GM12878 (cell line): ENCODE results near the gene SFXN5. TPM values are rescaled to one million over a fixed set of nuclear protein-coding genes. Genes with fewer than 3 reads are reported as not detected.

Source experiments
- DPF2 ChIP-seq: fragments of 450-650 bp; IDR thresholded peaks from 2 replicates; pipeline ENCODE4 v1.6.1; 2017; ENCODE audit warnings: mild to moderate bottlenecking
- ETV6 ChIP-seq, 2 experiments: fragments of 450-650 bp in 1 of 2; IDR thresholded peaks in 1 of 2; conservative IDR thresholded peaks in 1 of 2; 2 replicates each; pipeline ENCODE4 v1.6.1; 2014; ENCODE audit warnings: antibody characterized with exemption in 1 of 2, borderline replicate concordance in 1 of 2, low read depth in 1 of 2, mild to moderate bottlenecking in 1 of 2, moderate library complexity in 1 of 2
- FOXM1 ChIP-seq: IDR thresholded peaks from 2 replicates; pipeline ENCODE4 v1.6.1; 2012; ENCODE audit warnings: low read depth, mild to moderate bottlenecking, inconsistent platforms, low read length, moderate library complexity
- GATAD2B ChIP-seq: fragments of 450-650 bp; conservative IDR thresholded peaks from 2 replicates; pipeline ENCODE4 v1.6.1; 2017; ENCODE audit warnings: low read depth, mild to moderate bottlenecking, moderate library complexity
- JUND ChIP-seq: IDR thresholded peaks from 2 replicates; pipeline ENCODE4 v1.6.1; 2012; ENCODE audit warnings: low read depth, mild to moderate bottlenecking, low read length, improper control_type of control experiment, moderate library complexity
- PAX5 ChIP-seq: IDR thresholded peaks from 2 replicates; pipeline ENCODE4 v1.6.1; 2011; ENCODE audit warnings: low read depth, low read length, borderline replicate concordance
- POLR2A ChIP-seq: IDR thresholded peaks from 2 replicates; pipeline ENCODE4 v1.6.1; 2011; ENCODE audit warnings: low read depth, mild to moderate bottlenecking, low read length
- SIX5 ChIP-seq: IDR thresholded peaks from 2 replicates; pipeline ENCODE4 v1.6.1; 2011; ENCODE audit warnings: mild to moderate bottlenecking, low read depth, low read length, moderate library complexity; ENCODE audit not compliant: severe bottlenecking
- SMARCA5 ChIP-seq: fragments of 450-650 bp; IDR thresholded peaks from 2 replicates; pipeline ENCODE4 v1.6.1; 2017; ENCODE audit warnings: mild to moderate bottlenecking
- SMC3 ChIP-seq: IDR thresholded peaks from 2 replicates; pipeline ENCODE4 v1.6.1; 2011; ENCODE audit warnings: low read length, improper control_type of control experiment, borderline replicate concordance
- SREBF1 ChIP-seq: IDR thresholded peaks from 2 replicates; pipeline ENCODE4 v1.6.1; 2012; ENCODE audit warnings: mild to moderate bottlenecking, low read length
- WRNIP1 ChIP-seq: IDR thresholded peaks from 2 replicates; pipeline ENCODE4 v1.6.1; 2011; ENCODE audit warnings: low read depth, low read length, improper control_type of control experiment, borderline replicate concordance
- ZBED1 ChIP-seq: IDR thresholded peaks from 2 replicates; pipeline ENCODE4 v1.6.1; 2016; ENCODE audit warnings: borderline replicate concordance
- ZNF274 ChIP-seq: IDR thresholded peaks from one replicate; pipeline ENCODE4 v1.8.0; 2011; ENCODE audit not compliant: insufficient read length, insufficient read depth
- ZSCAN29 ChIP-seq: fragments of 450-650 bp; IDR thresholded peaks from 2 replicates; pipeline ENCODE4 v1.6.1; 2017; ENCODE audit warnings: mild to moderate bottlenecking, moderate library complexity
- ZZZ3 ChIP-seq: IDR thresholded peaks from 2 replicates; pipeline ENCODE4 v1.6.1; 2011; ENCODE audit warnings: low read depth; ENCODE audit not compliant: control insufficient read depth, insufficient read length
- polyA plus RNA-seq, 11 experiments: library from polyadenylated mRNA; depleted of rRNA in 4 of 11; unstranded in 6 of 11; stranded (reverse) in 5 of 11; fragments of >200 nt; fragmentation: Nextera tagmentation in 4 of 11; fragmentation: Illumina TruSeq in 1 of 11; extraction: Ambion mirVana in 4 of 11; extraction: Trizol in 1 of 11; gene quantifications; 1 replicate in 1 of 11; 2 replicates in 10 of 11; pipeline versions ENCODE4 v1.2.1 to v1.2.3, GENCODE V29; 2011 to 2016; ENCODE audit warnings: inconsistent platforms in 2 of 11, missing spikeins in 2 of 11, low read depth in 1 of 11
- total RNA-seq, 4 experiments: library from RNA; depleted of rRNA in 3 of 4; stranded (reverse); fragments of >200 nt in 3 of 4; fragmentation: Illumina TruSeq in 1 of 4; extraction: Trizol in 1 of 4; gene quantifications; 2 replicates each; pipeline versions ENCODE4 v1.2.1 to v1.2.3, GENCODE V29; 2013 to 2021
- TF ChIP-seq, protein P1 (sequence below): IDR thresholded peaks from 2 replicates; pipeline ENCODE4 v1.6.1; 2011; ENCODE audit warnings: borderline replicate concordance, low read depth, mild to moderate bottlenecking, moderate library complexity, mixed read lengths, low read length; ENCODE audit not compliant: insufficient read depth; ENCODE audit errors: extremely low read length
- TF ChIP-seq, protein P2 (sequence below): fragments of 450-650 bp; IDR thresholded peaks from 2 replicates; pipeline ENCODE4 v1.6.1; 2018; ENCODE audit warnings: borderline replicate concordance, mild to moderate bottlenecking; ENCODE audit not compliant: partially characterized antibody
- TF ChIP-seq, protein P3 (sequence below): fragments of 450-650 bp; IDR thresholded peaks from 2 replicates; pipeline ENCODE4 v1.6.1; 2014; ENCODE audit warnings: mild to moderate bottlenecking
- TF ChIP-seq, protein P4 (sequence below): fragments of 450-650 bp; IDR thresholded peaks from 2 replicates; pipeline ENCODE4 v1.6.1; 2017; ENCODE audit warnings: antibody characterized with exemption, mild to moderate bottlenecking, moderate library complexity
- TF ChIP-seq, protein P5 (sequence below): IDR thresholded peaks from 2 replicates; pipeline ENCODE4 v1.6.1; 2011; ENCODE audit warnings: low read depth, low read length, improper control_type of control experiment, borderline replicate concordance

Gene SFXN5
- total and polyA plus RNA-seq, 10 of the 15 experiments (the other 5 are each of a cell fraction or from before 2014, with no cell fraction given): 3.3 to 15.9 (median 11.2) TPM

DNA sequence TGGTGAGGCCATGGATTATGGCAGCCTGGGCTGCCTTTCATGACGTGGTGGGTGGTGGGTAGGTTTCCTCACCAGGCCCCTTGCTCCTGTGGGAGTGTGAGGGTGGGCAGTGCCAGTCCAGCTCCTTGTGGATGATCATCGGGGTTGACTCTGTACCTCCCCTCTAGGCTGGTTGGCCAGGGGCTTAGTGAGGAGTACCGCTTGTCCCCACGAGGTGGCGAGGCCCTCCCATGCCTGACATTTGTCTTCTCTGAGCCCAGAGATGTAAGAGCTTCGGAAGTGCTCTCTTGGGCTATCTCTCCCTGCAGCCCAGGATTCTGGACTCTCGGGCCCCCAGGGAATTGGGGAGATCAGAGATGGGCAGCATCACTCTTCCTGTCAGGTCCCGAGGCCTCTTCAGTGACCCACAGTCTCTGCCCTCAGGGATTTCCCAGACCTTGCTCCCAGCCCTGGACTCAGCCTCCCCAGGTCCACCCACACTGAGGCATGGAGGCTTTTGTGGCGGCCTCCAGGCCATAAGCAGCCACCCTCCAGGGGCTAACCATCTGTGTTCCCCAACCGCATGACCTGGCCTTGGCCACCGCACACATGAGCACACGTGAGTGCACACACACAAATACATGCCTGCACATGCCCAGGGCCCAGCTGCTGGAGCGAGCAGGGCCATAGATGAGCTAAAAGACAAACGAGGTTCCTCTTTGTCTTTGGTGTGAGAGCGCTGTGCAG lies 177.8 kb downstream of the SFXN5 start (continued):
- TF ChIP-seq, protein P1, sequence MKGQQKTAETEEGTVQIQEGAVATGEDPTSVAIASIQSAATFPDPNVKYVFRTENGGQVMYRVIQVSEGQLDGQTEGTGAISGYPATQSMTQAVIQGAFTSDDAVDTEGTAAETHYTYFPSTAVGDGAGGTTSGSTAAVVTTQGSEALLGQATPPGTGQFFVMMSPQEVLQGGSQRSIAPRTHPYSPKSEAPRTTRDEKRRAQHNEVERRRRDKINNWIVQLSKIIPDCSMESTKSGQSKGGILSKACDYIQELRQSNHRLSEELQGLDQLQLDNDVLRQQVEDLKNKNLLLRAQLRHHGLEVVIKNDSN: no peak
- TF ChIP-seq SMARCA5: peak; percentile 66; the same call in 1 of the 2 replicates
- no peak for TF ChIP-seq WRNIP1
- peak; percentile 81; the same call in 1 of the 2 replicates for TF ChIP-seq GATAD2B
- peak; percentile 88 for TF ChIP-seq PAX5
- TF ChIP-seq, protein P2, sequence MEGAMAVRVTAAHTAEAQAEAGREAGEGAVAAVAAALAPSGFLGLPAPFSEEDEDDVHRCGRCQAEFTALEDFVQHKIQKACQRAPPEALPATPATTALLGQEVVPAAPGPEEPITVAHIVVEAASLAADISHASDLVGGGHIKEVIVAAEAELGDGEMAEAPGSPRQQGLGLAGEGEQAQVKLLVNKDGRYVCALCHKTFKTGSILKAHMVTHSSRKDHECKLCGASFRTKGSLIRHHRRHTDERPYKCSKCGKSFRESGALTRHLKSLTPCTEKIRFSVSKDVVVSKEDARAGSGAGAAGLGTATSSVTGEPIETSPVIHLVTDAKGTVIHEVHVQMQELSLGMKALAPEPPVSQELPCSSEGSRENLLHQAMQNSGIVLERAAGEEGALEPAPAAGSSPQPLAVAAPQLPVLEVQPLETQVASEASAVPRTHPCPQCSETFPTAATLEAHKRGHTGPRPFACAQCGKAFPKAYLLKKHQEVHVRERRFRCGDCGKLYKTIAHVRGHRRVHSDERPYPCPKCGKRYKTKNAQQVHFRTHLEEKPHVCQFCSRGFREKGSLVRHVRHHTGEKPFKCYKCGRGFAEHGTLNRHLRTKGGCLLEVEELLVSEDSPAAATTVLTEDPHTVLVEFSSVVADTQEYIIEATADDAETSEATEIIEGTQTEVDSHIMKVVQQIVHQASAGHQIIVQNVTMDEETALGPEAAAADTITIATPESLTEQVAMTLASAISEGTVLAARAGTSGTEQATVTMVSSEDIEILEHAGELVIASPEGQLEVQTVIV: no peak
- TF ChIP-seq SIX5: no peak
- no peak for TF ChIP-seq ZBED1
- TF ChIP-seq SMC3: peak; percentile 77
- TF ChIP-seq, protein P3, sequence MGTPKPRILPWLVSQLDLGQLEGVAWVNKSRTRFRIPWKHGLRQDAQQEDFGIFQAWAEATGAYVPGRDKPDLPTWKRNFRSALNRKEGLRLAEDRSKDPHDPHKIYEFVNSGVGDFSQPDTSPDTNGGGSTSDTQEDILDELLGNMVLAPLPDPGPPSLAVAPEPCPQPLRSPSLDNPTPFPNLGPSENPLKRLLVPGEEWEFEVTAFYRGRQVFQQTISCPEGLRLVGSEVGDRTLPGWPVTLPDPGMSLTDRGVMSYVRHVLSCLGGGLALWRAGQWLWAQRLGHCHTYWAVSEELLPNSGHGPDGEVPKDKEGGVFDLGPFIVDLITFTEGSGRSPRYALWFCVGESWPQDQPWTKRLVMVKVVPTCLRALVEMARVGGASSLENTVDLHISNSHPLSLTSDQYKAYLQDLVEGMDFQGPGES: no peak
- TF ChIP-seq JUND: no peak
- no peak for TF ChIP-seq SREBF1
- TF ChIP-seq, protein P4, sequence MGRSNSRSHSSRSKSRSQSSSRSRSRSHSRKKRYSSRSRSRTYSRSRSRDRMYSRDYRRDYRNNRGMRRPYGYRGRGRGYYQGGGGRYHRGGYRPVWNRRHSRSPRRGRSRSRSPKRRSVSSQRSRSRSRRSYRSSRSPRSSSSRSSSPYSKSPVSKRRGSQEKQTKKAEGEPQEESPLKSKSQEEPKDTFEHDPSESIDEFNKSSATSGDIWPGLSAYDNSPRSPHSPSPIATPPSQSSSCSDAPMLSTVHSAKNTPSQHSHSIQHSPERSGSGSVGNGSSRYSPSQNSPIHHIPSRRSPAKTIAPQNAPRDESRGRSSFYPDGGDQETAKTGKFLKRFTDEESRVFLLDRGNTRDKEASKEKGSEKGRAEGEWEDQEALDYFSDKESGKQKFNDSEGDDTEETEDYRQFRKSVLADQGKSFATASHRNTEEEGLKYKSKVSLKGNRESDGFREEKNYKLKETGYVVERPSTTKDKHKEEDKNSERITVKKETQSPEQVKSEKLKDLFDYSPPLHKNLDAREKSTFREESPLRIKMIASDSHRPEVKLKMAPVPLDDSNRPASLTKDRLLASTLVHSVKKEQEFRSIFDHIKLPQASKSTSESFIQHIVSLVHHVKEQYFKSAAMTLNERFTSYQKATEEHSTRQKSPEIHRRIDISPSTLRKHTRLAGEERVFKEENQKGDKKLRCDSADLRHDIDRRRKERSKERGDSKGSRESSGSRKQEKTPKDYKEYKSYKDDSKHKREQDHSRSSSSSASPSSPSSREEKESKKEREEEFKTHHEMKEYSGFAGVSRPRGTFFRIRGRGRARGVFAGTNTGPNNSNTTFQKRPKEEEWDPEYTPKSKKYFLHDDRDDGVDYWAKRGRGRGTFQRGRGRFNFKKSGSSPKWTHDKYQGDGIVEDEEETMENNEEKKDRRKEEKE: no peak
- peak; percentile 90 for TF ChIP-seq DPF2
- TF ChIP-seq, protein P5, sequence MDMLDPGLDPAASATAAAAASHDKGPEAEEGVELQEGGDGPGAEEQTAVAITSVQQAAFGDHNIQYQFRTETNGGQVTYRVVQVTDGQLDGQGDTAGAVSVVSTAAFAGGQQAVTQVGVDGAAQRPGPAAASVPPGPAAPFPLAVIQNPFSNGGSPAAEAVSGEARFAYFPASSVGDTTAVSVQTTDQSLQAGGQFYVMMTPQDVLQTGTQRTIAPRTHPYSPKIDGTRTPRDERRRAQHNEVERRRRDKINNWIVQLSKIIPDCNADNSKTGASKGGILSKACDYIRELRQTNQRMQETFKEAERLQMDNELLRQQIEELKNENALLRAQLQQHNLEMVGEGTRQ: no peak; the same call in 1 of the 2 replicates
- TF ChIP-seq POLR2A: no peak
- no peak for TF ChIP-seq ETV6 (conservative IDR thresholded peaks at IDR 0.05 in 1 of 2, IDR thresholded peaks at IDR 0.05 in 1 of 2; ENCODE audit: borderline replicate concordance in 1 of 2, low read depth in 1 of 2)
- TF ChIP-seq ZNF274: no peak
- TF ChIP-seq FOXM1: peak; percentile 45; the same call in 1 of the 2 replicates
- TF ChIP-seq ZZZ3: no peak
- no peak for TF ChIP-seq ZSCAN29
